Amniotic stem cell (primary cell): Measurements from ENCODE around the gene CCDC195.
"Not testable (repeated sequence)": the region's sequence is repeated elsewhere in the genome, so short reads cannot be mapped to it uniquely, and the experiment has no call there.

Experiments
- DNase-seq: peaks from one replicate; lab custom pipeline; 2025; lab: John Stamatoyannopoulos, UW

The CCDC195 gene

GRCh38 chr2:224690868-224691267, 25.3 kb downstream of the CCDC195 start:
- no peak for DNase-seq

- DNase-seq, result no peak
These were observed 26.6 kb downstream of the CCDC195 start for GRCh38 chr2:224689539-224689938.

- DNase-seq, result no peak
These were observed 27.2 kb downstream of the CCDC195 start for GRCh38 chr2:224688997-224689396.

DNA sequence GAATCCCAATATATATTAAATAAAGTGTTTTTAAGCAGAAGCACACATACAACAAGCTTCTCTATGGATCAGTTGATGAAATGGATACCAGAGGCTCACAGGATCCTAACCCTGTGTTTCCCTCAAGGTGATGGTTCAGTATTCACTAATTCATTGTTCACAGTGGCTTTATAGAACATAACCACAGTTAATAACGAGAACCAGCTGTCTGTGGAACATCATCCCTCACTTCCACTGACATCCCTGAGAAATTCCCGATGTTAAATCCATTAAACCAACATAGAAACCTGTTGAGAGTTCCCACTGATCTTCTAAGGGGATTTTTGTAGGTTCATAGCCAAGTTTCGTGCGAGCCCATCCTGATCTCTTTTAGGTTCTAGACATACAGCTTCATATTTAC, 29.0 kb downstream of the CCDC195 start:
- no peak for DNase-seq

- DNase-seq, result no peak
These were observed 31.0 kb downstream of the CCDC195 start for GRCh38 chr2:224685121-224685520.

GRCh38 chr2:224682134-224682533, 34.0 kb downstream of the CCDC195 start:
- no peak for DNase-seq

DNA sequence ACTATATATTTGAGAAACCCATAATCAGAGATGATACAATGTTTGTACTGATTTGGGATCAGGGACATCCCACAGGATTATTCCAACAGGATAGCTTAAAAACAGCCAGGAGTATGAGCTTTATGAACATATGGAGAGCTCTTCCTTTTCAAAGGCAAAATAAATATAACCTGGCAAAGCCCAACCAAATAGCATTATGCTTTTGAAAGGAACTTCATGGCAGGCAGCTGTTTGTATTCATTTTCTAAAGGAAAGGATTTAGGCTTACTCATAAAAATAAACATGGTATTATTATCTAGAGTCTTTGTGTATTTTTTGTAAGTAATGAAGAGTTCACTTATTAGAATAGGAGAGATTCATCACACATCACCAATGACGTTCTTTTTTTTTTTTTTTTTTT, 44.4 kb downstream of the CCDC195 start:
- no peak for DNase-seq

GRCh38 chr2:224670203-224670602, 46.0 kb downstream of the CCDC195 start:
- DNase-seq, result no peak

GRCh38 chr2:224669449-224669848, 46.7 kb downstream of the CCDC195 start:
- DNase-seq, result no peak

- no peak for DNase-seq
These were observed 47.8 kb downstream of the CCDC195 start for GRCh38 chr2:224668123-224668909.

- DNase-seq, result no peak
These were observed 49.1 kb downstream of the CCDC195 start for GRCh38 chr2:224666951-224667553.

- DNase-seq, result not testable (repeated sequence)
These were observed 52.8 kb downstream of the CCDC195 start for GRCh38 chr2:224663322-224663721.

DNA sequence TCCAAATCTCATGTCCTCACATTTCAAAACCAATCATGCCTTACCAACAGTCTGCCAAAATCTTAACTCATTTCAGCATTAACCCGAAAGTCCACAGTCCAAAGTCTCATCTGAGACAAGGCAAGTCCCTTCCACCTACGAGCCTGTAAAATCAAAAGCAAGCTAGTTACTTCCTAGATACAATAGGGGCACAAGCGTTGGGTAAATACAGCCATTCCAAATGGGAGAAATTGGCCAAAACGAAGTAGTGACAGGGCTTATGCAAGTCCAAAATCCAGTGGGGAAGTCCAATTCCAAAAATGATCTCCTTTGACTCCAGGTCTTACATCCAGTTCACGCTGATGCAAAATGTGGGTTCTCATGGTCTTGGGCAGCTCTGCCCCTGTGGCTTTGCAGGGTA, 54.5 kb downstream of the CCDC195 start:
- not testable (repeated sequence) for DNase-seq

- no peak for DNase-seq
These were observed 56.5 kb downstream of the CCDC195 start for GRCh38 chr2:224659714-224660113.

GRCh38 chr2:224658780-224659405, 57.3 kb downstream of the CCDC195 start:
- DNase-seq, result no peak

- no peak for DNase-seq
These were observed 58.8 kb downstream of the CCDC195 start for GRCh38 chr2:224657349-224657748.

GRCh38 chr2:224655006-224655537, 61.1 kb downstream of the CCDC195 start:
- no peak for DNase-seq
